Esophagus muscularis mucosa (tissue), 4 donors: ENCODE measurements around the gene LCMT2. TPM values are rescaled to one million over a fixed set of nuclear protein-coding genes. Genes with fewer than 3 reads are reported as not detected.

Experiments
- DNase-seq: peaks from one replicate; pipeline ENCODE4 v3.0.0-alpha.2; 2017; ENCODE audit errors: extremely low spot score
- H3K27ac ChIP-seq, 4 donors: fragments of 200-600 bp; sonication (generic); replicated peaks in 1 of 4; 1 replicate in 3 of 4; 2 replicates in 1 of 4; pipeline ENCODE4 v1.5.1; 2016 to 2019; ENCODE audit warnings: mild to moderate bottlenecking in 1 of 4
- H3K27me3 ChIP-seq, 4 donors: fragments of 200-600 bp; sonication (generic); one replicate each; pipeline versions ENCODE4 v1.5.1 to v1.6.0; 2016 to 2019
- H3K36me3 ChIP-seq, 4 donors: fragments of 200-600 bp; sonication (generic); one replicate each; pipeline ENCODE4 v1.5.1; 2016 to 2019
- H3K4me1 ChIP-seq, 4 donors: fragments of 200-600 bp; sonication (generic); one replicate each; pipeline ENCODE4 v1.5.1; 2016 to 2019
- H3K4me3 ChIP-seq, 4 donors: fragments of 200-600 bp; sonication (generic); 1 replicate in 2 of 4; 2 replicates in 2 of 4; pipeline ENCODE4 v1.5.1; 2016 to 2019; ENCODE audit warnings: mild to moderate bottlenecking in 4 of 4, moderate library complexity in 1 of 4
- H3K9me3 ChIP-seq, 4 donors: fragments of 200-600 bp; sonication (generic); 1 replicate in 3 of 4; 2 replicates in 1 of 4; pipeline ENCODE4 v1.5.1; 2016 to 2019
- CTCF ChIP-seq, 3 experiments: fragments of 200-600 bp in 2 of 3; fragments of 450-650 bp in 1 of 3; sonication (generic) in 2 of 3; IDR thresholded peaks; one replicate each; pipeline ENCODE4 v1.5.1; 2017 to 2019; ENCODE audit warnings: antibody characterized with exemption in 3 of 3, mild to moderate bottlenecking in 2 of 3, moderate library complexity in 1 of 3
- EP300 ChIP-seq: sonication (generic); formaldehyde crosslinking; IDR thresholded peaks from one replicate; pipeline ENCODE4 v1.6.1; 2017; ENCODE audit warnings: antibody characterized with exemption
- POLR2A ChIP-seq: fragments of 450-650 bp; IDR thresholded peaks from one replicate; pipeline ENCODE4 v1.6.1; 2017; ENCODE audit warnings: antibody characterized with exemption, moderate library complexity, mild to moderate bottlenecking, low read depth
- POLR2AphosphoS5 ChIP-seq, 2 donors: sonication (generic); formaldehyde crosslinking; IDR thresholded peaks; one replicate each; pipeline ENCODE4 v1.6.1; 2017; ENCODE audit warnings: antibody characterized with exemption in 2 of 2
- WGBS: methylation state at CpG from one replicate; pipeline ENCODE4 v1.1.5; 2018; 5-methylcytosine and 5-hydroxymethylcytosine counted together
- intact Hi-C: fragments of 100-400 bp; cut with DNase I; formaldehyde crosslinking; loops from one replicate; pipeline ENCODE4 v1.15.1; 2023
- total RNA-seq, 4 donors: library from RNA; depleted of rRNA; stranded (reverse); fragments of >200 nt; gene quantifications; one replicate each; pipeline versions ENCODE4 v1.1.0 to v1.2.1, GENCODE V29; 2016

LCMT2 gene
- total RNA-seq, 4 donors from 2014 or later: 5.4 to 9.3 (median 7.1) TPM

DNA sequence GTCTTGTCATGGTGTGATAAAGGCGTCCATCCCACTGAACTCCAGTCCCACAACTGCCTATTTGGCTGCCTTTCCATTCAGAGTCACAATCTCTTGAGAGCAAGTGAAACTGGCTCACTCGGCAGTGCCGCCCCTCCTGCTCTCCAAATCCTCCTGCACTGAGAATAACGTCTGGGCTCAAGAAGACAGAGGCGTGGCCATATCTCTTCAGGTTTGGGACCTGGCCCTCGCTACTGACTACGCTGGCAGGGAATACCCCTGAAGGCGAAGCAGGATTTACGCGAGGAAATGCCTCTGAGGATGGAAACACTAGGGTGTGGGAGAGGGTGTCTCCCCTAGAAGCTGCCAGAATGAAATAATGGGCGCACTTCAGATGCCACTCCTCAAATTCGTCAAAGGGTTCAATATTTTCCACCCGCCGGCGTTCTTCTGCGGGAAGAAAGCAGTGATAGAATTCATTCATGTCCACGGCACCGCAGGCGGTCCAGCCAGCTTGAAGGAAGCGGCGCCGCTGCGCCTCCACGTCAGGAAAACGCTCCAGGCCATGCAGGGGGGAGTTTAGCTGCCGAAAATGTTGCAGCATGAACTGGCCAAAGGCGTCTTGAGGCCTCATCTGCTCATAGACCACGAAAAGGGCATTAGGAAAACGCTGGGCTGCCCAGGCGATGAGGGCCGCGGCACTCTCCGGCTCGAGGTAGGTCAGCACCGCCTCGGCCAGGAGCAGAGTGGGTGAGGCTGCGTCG is 985 bp downstream of the LCMT2 start:
- TF ChIP-seq POLR2AphosphoS5 (IDR thresholded peaks at IDR 0.05) (no peak), CTCF (IDR thresholded peaks at IDR 0.05) (peak in 1 of 3 experiments; percentile 7), EP300 (no peak), POLR2A (no peak)
- Histone ChIP-seq H3K27ac (peak overlapping the region; percentile 92 to 97 (median 94)), H3K4me3 (peak overlapping the region; percentile 68 to 96 (median 80)), H3K27me3 (no peaks in the 10 kb centered on the region), H3K4me1 (peaks cover 22 to 34% (median 27%) of the 10 kb centered on the region in 4 donors), H3K36me3 (peaks cover 0 to 7% (median 2%) of the 10 kb centered on the region in 4 donors), H3K9me3 (no peaks in the 10 kb centered on the region)
- WGBS: 25% methylated on average over 16 of the region's 38 CpGs
- no peak for DNase-seq
- intact Hi-C loops: no loop called here

DNA sequence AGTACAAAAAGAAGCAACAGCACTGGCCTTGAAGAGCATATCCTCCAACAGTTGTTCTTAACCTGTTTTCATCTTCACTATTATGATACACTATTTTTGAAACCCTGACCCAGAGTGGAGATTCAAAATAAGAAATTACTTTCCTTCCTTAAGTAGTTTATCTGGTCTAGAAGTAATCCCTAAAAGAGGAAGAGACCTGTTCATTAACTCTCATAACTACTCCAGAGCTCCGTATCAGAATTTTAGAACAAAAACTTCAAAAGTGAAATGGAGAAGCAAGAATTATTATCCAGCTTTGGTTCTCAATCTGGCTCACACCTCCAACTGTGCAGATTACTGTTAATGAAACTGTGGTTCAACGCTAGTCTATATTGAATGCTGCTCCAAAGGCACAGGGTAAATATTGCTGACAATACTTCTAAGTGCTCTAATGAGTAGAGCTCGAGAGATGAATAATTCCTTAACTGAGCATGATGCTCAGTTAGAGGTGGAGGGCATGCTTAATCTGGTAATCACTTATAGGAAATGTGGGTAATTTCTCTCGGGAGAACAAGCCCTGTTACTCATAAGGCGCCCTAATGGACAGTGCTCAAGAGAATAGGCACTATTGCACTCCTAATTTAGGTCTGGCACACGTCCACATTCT is 5.2 kb downstream of the LCMT2 start:
- no peak for DNase-seq
- intact Hi-C loops: no loop called here

GRCh38 chr15:43318990-43319771 is 11.2 kb downstream of the LCMT2 start:
- Histone ChIP-seq H3K9me3 (no peaks in the 10 kb centered on the region), H3K4me3 (no peak overlapping the region), H3K27me3 (peaks cover 0 to 6% (median 0%) of the 10 kb centered on the region in 4 donors), H3K36me3 (no peaks in the 10 kb centered on the region), H3K4me1 (peaks cover 0 to 14% (median 5%) of the 10 kb centered on the region in 4 donors), H3K27ac (no peak overlapping the region)
- WGBS: 80% methylated on average over 4 of the region's 4 CpGs
- no peak for DNase-seq
- intact Hi-C loops: no loop called here
- TF ChIP-seq EP300 (no peak), CTCF (IDR thresholded peaks at IDR 0.05) (no peak), POLR2AphosphoS5 (IDR thresholded peaks at IDR 0.05) (no peak), POLR2A (no peak)

More for the DNA sequence above, 5.2 kb downstream of the LCMT2 start:
- Histone ChIP-seq H3K36me3 (no peaks in the 10 kb centered on the region), H3K4me3 (no peak overlapping the region), H3K4me1 (peaks cover 16 to 25% (median 21%) of the 10 kb centered on the region in 4 donors), H3K9me3 (no peaks in the 10 kb centered on the region), H3K27me3 (no peaks in the 10 kb centered on the region), H3K27ac (no peak overlapping the region)
- 75% methylated on average over 6 of the region's 6 CpGs for WGBS
- TF ChIP-seq CTCF (IDR thresholded peaks at IDR 0.05): no peak
- no peak for TF ChIP-seq POLR2A
- no peak for TF ChIP-seq EP300
- TF ChIP-seq POLR2AphosphoS5 (IDR thresholded peaks at IDR 0.05): no peak

GRCh38 chr15:43317566-43318184 is 12.7 kb downstream of the LCMT2 start:
- Histone ChIP-seq H3K4me3 (no peak overlapping the region), H3K9me3 (no peaks in the 10 kb centered on the region), H3K27me3 (peaks cover 0 to 9% (median 0%) of the 10 kb centered on the region in 4 donors), H3K27ac (peak overlapping the region in 1 of 4 donors; percentile 63), H3K4me1 (peaks cover 0 to 14% (median 5%) of the 10 kb centered on the region in 4 donors), H3K36me3 (no peaks in the 10 kb centered on the region)
- TF ChIP-seq POLR2AphosphoS5 (IDR thresholded peaks at IDR 0.05): no peak
- DNase-seq: no peak
- intact Hi-C loops: no loop called here
- WGBS: 95% methylated on average over 8 of the region's 8 CpGs
